GM12875 (cell line): ENCODE data around the gene TRPM4.
"Not testable (repeated sequence)": the region's sequence is repeated elsewhere in the genome, so short reads cannot be mapped to it uniquely, and the experiment has no call there.

Source experiments
- H3K4me3 ChIP-seq: one replicate; pipeline ENCODE4 v1.5.1; 2011; ENCODE audit warnings: low read depth, low read length, control low read depth
- TF ChIP-seq, protein P1 (sequence below): IDR thresholded peaks from 2 replicates; pipeline ENCODE4 v1.5.1; 2011; ENCODE audit warnings: low read depth, mild to moderate bottlenecking, control low read depth, inconsistent platforms, low read length, moderate library complexity, borderline replicate concordance; ENCODE audit not compliant: insufficient read depth

TRPM4 gene

DNA sequence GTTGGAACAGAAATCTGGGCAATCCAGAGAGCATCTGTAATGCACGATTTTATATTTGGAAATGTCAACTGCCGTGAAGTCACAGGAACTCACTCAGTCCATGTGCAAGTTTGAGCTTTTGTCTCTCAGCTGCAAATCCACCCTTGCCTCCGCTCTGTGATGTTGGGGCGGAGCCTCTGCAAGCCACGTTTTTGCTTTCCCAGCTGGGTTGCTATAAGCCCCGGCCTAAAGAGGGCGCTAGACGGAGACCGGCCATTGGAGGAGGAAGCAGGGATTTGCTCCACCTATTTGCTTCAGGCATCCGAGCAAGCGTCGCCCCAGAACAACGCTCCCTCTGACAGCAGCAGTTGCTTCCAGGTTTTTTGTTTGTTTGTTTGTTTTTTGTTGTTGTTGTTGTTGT, 56.2 kb downstream of the TRPM4 start:
- H3K4me3 ChIP-seq = no peak overlapping the region
- TF ChIP-seq, protein P1, sequence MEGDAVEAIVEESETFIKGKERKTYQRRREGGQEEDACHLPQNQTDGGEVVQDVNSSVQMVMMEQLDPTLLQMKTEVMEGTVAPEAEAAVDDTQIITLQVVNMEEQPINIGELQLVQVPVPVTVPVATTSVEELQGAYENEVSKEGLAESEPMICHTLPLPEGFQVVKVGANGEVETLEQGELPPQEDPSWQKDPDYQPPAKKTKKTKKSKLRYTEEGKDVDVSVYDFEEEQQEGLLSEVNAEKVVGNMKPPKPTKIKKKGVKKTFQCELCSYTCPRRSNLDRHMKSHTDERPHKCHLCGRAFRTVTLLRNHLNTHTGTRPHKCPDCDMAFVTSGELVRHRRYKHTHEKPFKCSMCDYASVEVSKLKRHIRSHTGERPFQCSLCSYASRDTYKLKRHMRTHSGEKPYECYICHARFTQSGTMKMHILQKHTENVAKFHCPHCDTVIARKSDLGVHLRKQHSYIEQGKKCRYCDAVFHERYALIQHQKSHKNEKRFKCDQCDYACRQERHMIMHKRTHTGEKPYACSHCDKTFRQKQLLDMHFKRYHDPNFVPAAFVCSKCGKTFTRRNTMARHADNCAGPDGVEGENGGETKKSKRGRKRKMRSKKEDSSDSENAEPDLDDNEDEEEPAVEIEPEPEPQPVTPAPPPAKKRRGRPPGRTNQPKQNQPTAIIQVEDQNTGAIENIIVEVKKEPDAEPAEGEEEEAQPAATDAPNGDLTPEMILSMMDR = peak; percentile 15; the same call in 1 of the 2 replicates

DNA sequence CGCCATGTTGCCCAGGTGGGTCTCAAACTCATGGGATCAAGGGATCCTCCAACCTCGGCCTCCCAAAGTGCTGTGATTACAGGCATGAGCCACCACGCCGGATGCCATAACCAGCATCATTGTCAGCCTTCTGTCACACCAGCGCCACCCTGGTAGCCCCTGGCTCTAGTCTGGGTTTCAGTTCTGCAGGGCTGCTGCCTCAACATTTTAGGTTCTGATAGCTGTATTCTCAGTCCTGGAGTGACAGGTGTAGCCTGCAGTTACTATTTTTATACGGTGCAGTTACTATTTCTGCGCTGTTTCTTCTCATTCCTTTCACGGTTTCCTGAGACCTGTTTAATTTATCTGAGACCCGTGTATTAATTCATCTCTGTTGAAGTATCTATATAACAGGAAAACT, 57.1 kb downstream of the TRPM4 start:
- TF ChIP-seq, protein P1 = 0 out of 2 replicates have a peak, but pooled peaks have one; percentile 2
- H3K4me3 ChIP-seq = no peak overlapping the region

DNA sequence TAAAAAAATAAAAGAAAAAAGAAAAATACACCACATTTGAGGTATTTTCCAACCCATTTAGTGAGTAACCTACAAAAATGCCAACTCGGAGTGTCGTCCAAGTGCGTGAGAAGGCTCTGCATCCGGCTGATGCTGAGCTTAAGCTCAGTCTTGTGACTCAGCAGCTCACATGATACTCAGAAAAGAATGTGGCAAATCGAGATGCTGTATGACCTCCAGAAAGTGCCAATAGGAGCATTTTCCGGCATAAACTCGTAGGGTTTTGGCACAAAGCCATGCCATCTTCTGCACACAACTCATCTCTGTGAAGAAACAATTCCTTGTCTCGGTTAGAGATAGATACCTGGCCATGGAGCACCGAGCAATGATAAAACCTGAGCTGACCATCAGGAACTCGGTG, 58.5 kb downstream of the TRPM4 start:
- TF ChIP-seq, protein P1 = no peak
- no peak overlapping the region for H3K4me3 ChIP-seq

DNA sequence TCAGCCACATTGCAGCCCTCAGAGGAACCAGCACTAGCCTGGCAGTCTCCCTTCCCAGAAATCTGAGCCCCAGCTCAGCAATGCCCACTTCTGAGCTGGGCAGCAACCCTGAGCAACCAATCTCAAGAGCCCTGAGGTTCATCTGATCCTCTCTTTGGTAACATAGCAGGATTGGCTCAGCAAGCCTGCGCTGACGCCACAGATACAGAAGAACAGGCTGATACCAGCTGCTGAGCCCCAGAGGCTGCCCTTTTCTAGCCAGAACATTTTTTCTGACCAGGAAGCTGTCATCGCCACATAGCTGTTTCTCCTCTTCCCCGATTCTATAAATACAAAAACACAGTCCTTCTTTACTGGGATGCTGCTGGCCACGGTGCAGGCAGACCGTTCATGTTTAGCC, 59.8 kb downstream of the TRPM4 start:
- TF ChIP-seq, protein P1 = no peak
- no peak overlapping the region for H3K4me3 ChIP-seq

DNA sequence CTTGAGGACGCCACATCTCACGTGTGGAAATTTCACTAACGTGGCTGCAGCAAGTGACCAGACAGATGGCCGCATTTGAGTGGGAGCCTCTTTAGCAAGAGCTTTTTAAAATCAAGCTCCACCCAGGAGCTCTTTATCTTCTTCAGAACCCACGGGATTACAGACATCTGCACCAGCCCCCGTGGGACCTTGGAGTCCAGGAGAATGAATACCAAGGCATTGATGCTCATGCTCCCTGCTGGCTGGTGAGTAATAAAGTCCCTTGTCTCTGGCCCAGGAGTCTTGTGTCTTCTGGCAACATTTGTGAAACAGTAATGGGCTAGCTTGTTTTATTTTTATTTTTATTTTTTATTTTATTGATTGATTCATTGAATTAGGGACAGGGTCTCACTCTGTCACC, 64.4 kb downstream of the TRPM4 start:
- TF ChIP-seq, protein P1 = no peak
- H3K4me3 ChIP-seq = no peak overlapping the region

DNA sequence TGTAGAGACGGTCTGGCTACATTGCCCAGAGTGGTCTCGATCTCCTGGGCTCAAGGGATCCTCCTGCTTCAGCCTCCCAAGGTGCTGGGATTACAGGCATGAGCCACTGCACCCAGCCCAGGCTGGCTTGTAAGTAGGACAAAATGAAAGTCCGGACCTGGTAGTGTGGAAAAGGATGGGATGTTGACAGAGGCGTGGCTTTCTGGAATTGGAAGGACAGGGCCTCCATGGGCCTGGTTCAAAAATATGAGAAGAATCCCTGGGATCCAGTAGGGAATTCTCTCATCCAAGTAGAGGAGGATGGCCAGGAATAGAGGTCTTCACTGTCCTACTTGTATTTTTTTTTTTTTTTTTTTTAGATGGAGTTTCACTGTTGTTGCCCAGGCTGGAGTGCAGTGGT, 64.9 kb downstream of the TRPM4 start:
- TF ChIP-seq, protein P1 = no peak
- H3K4me3 ChIP-seq = no peak overlapping the region

DNA sequence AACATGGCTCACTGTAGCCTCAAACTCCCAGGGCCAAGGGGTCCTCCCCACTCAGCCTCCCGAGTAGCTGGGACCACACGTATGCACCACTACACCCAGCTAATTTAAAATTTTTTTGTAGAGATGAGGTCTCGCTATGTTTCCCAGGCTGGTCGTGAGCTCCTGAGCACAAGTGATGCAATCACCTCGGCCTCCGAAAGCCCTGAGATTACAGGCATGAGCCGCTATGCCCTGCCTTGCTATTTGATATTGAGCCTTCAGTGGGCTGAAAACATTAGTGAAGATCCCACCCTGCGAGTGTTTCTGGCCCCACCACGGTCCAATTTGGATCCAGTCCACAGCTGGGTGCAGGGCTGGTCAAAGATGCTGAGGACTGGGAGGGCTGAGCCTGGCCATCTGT, 65.9 kb downstream of the TRPM4 start:
- no peak overlapping the region for H3K4me3 ChIP-seq
- TF ChIP-seq, protein P1 = no peak

DNA sequence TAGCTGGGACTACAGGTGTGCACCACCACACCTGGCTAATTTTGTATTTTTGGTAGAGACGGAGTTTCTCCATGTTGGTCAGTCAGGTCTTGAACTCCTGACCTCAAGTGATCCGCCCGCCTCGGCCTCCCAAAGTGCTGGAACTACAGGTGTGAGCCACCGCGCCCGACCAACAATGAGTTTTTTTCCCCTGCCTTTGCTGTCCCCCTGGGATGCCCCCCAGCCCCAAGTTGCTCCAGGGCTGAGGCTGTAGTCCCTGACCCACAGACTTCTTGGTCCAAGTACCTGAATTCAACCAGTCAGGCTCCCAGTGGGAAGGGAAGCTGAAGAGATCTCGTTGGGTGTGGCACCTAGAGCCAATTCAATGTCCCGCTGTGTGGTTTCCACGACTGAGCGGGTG, 66.8 kb downstream of the TRPM4 start:
- not testable (repeated sequence) for H3K4me3 ChIP-seq
